Neural progenitor cell (in vitro differentiated cells): ENCODE results near the gene NAA40. TPM values are rescaled to one million over a fixed set of nuclear protein-coding genes. Genes with fewer than 3 reads are reported as not detected.

Experiments
- DNase-seq: peaks from one replicate; pipeline ENCODE4 v3.0.0-alpha.2; 2016; ENCODE audit warnings: low spot score
- H2AFZ ChIP-seq: fragments of 200-600 bp; sonication (generic); replicated peaks from 2 replicates; pipeline ENCODE4 v1.6.1; 2016; ENCODE audit warnings: antibody characterized with exemption
- H3F3A ChIP-seq: fragments of 200-600 bp; sonication (generic); 2 replicates; pipeline ENCODE4 v1.6.1; 2016; ENCODE audit warnings: antibody characterized with exemption, low read depth
- H3K27ac ChIP-seq: fragments of 200-600 bp; sonication (generic); 2 replicates; pipeline ENCODE4 v1.5.1; 2016; ENCODE audit warnings: mild to moderate bottlenecking
- H3K27me3 ChIP-seq: fragments of 200-600 bp; sonication (generic); 2 replicates; pipeline ENCODE4 v1.6.1; 2016; ENCODE audit warnings: mild to moderate bottlenecking, moderate library complexity
- H3K36me3 ChIP-seq: fragments of 200-600 bp; sonication (generic); 2 replicates; pipeline ENCODE4 v1.5.1; 2016
- H3K4me1 ChIP-seq: fragments of 200-600 bp; sonication (generic); 2 replicates; pipeline ENCODE4 v1.6.1; 2016; ENCODE audit warnings: mixed run types
- H3K4me2 ChIP-seq: fragments of 200-600 bp; sonication (generic); 2 replicates; pipeline ENCODE4 v1.6.1; 2016
- H3K4me3 ChIP-seq: fragments of 200-600 bp; sonication (generic); 2 replicates; pipeline ENCODE4 v1.5.1; 2016
- H3K79me2 ChIP-seq: fragments of 200-600 bp; sonication (generic); 2 replicates; pipeline ENCODE4 v1.6.1; 2016; ENCODE audit warnings: low read depth
- H3K9ac ChIP-seq: fragments of 200-600 bp; sonication (generic); 2 replicates; pipeline ENCODE4 v1.6.1; 2016
- H3K9me3 ChIP-seq: fragments of 200-600 bp; sonication (generic); 2 replicates; pipeline ENCODE4 v1.5.1; 2016; ENCODE audit warnings: low read depth
- H4K20me1 ChIP-seq: fragments of 200-600 bp; sonication (generic); 2 replicates; pipeline ENCODE4 v1.6.1; 2016; ENCODE audit warnings: low read depth
- H3K27ac Mint-ChIP-seq: 3 replicates; pipeline ENCODE4 v1.8.0; 2021; ENCODE audit warnings: mixed read lengths
- H3K27me3 Mint-ChIP-seq: 2 replicates; pipeline ENCODE4 v1.8.0; 2022; ENCODE audit warnings: low read depth, mild to moderate bottlenecking, inconsistent platforms, moderate library complexity, mixed read lengths; ENCODE audit not compliant: insufficient read depth
- H3K36me3 Mint-ChIP-seq: 3 replicates; pipeline ENCODE4 v1.8.0; 2021; ENCODE audit warnings: mixed read lengths
- H3K4me1 Mint-ChIP-seq: 3 replicates; pipeline ENCODE4 v1.8.0; 2021; ENCODE audit warnings: mixed read lengths
- H3K4me3 Mint-ChIP-seq: 3 replicates; pipeline ENCODE4 v1.8.0; 2021; ENCODE audit warnings: mild to moderate bottlenecking, moderate library complexity, mixed read lengths
- H3K9me3 Mint-ChIP-seq: 3 replicates; pipeline ENCODE4 v1.8.0; 2020; ENCODE audit warnings: mixed read lengths
- CTCF ChIP-seq: fragments of 200-600 bp; sonication (generic); IDR thresholded peaks from 2 replicates; pipeline ENCODE4 v1.5.1; 2017; ENCODE audit warnings: antibody characterized with exemption, mild to moderate bottlenecking
- EZH2 ChIP-seq: fragments of 200-600 bp; sonication (generic); IDR thresholded peaks from 2 replicates; pipeline ENCODE4 v1.6.1; 2017; ENCODE audit warnings: antibody characterized with exemption, mild to moderate bottlenecking, moderate library complexity
- EZH2phosphoT487 ChIP-seq: fragments of 200-600 bp; sonication (generic); IDR thresholded peaks from 2 replicates; pipeline ENCODE4 v1.6.1; 2017; ENCODE audit warnings: antibody characterized with exemption
- total RNA-seq: library from RNA; depleted of rRNA; stranded (reverse); fragments of >200 nt; gene quantifications from 2 replicates; pipeline ENCODE4 v1.2.3, GENCODE V29; 2015; ENCODE audit warnings: low replicate concordance

Gene NAA40
- total RNA-seq, 1 donor from 2014 or later, result 38.7 TPM

DNA sequence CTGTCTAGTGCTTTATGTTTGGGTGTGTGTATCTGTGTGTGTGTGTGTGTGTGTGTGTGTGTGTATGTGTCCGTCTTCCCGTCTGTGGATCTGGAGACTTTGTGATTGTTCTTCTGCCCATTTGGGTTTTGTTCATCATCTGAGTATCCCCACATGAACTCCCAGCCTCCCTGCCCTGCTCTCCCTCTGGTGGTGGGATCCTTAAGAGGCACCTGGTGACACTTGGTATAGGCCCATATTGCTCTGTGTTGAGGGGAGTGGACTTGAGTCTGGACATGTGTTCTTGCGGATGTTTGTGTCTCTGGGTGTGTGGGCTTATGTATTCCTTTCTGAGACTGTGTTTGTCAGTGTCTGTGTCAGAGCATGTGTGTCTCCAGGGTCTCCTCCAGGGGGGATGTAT, 37.1 kb upstream of the NAA40 start:
- Histone ChIP-seq H3K79me2 (no peaks in the 10 kb centered on the region), H4K20me1 (peaks cover 2% of the 10 kb centered on the region), H3F3A (no peaks in the 10 kb centered on the region), H3K27me3 (no peaks in the 10 kb centered on the region), H3K4me3 (no peak overlapping the region), H3K9me3 (no peaks in the 10 kb centered on the region), H3K4me1 (no peaks in the 10 kb centered on the region), H3K36me3 (no peaks in the 10 kb centered on the region), H3K9ac (no peak overlapping the region), H3K27ac (no peak overlapping the region), H2AFZ (no peak overlapping the region), H3K4me2 (no peak overlapping the region)
- H3K27ac Mint-ChIP-seq, result peak overlapping the region; percentile 47
- H3K27me3 Mint-ChIP-seq, result peaks cover 2% of the 10 kb centered on the region
- no peak overlapping the region for H3K4me3 Mint-ChIP-seq
- no peak for DNase-seq
- no peaks in the 10 kb centered on the region for H3K9me3 Mint-ChIP-seq
- peaks cover 7% of the 10 kb centered on the region for H3K4me1 Mint-ChIP-seq
- no peak for TF ChIP-seq EZH2phosphoT487
- TF ChIP-seq CTCF, result peak; percentile 46
- no peak for TF ChIP-seq EZH2
- peaks cover 32% of the 10 kb centered on the region for H3K36me3 Mint-ChIP-seq

- Histone ChIP-seq H3K9ac (peak overlapping the region; percentile 13), H3K9me3 (no peaks in the 10 kb centered on the region), H2AFZ (no peak overlapping the region), H3K4me3 (no peak overlapping the region), H3K4me2 (no peak overlapping the region), H4K20me1 (peaks cover 22% of the 10 kb centered on the region), H3K27me3 (no peaks in the 10 kb centered on the region), H3K4me1 (peaks cover 21% of the 10 kb centered on the region), H3F3A (peaks cover 20% of the 10 kb centered on the region), H3K36me3 (no peaks in the 10 kb centered on the region), H3K79me2 (no peaks in the 10 kb centered on the region), H3K27ac (peak overlapping the region; percentile 37)
- Mint-ChIP-seq H3K4me1 (peaks cover 27% of the 10 kb centered on the region), H3K9me3 (no peaks in the 10 kb centered on the region), H3K27ac (peak overlapping the region; percentile 72), H3K27me3 (peaks cover 4% of the 10 kb centered on the region), H3K36me3 (peaks cover 25% of the 10 kb centered on the region), H3K4me3 (no peak overlapping the region)
- TF ChIP-seq EZH2phosphoT487 (no peak), EZH2 (no peak), CTCF (no peak)
- DNase-seq, result peak; percentile 28
Measured at GRCh38 chr11:63903884-63904283, 34.9 kb upstream of the NAA40 start.

GRCh38 chr11:63904743-63905142, 34.1 kb upstream of the NAA40 start:
- Histone ChIP-seq H3K79me2 (no peaks in the 10 kb centered on the region), H3F3A (peaks cover 28% of the 10 kb centered on the region), H3K4me2 (no peak overlapping the region), H2AFZ (no peak overlapping the region), H3K9ac (no peak overlapping the region), H3K4me3 (no peak overlapping the region), H3K27ac (no peak overlapping the region), H3K9me3 (no peaks in the 10 kb centered on the region), H3K27me3 (no peaks in the 10 kb centered on the region), H3K36me3 (no peaks in the 10 kb centered on the region), H4K20me1 (peaks cover 30% of the 10 kb centered on the region), H3K4me1 (peaks cover 29% of the 10 kb centered on the region)
- Mint-ChIP-seq H3K4me1 (peaks cover 31% of the 10 kb centered on the region), H3K9me3 (no peaks in the 10 kb centered on the region), H3K27ac (peak overlapping the region; percentile 37), H3K4me3 (no peak overlapping the region), H3K27me3 (peaks cover 4% of the 10 kb centered on the region), H3K36me3 (peaks cover 18% of the 10 kb centered on the region)
- DNase-seq, result no peak
- TF ChIP-seq EZH2 (no peak), EZH2phosphoT487 (no peak), CTCF (no peak)
